Mammary epithelial cell (primary cell): Measurements from ENCODE around the gene OR13A1.

Source experiments
- EZH2 ChIP-seq: IDR thresholded peaks from 2 replicates; pipeline ENCODE4 v1.6.1; 2012; ENCODE audit warnings: low read length, inconsistent platforms, borderline replicate concordance
- TF ChIP-seq, protein P1 (sequence below), 2 donors: IDR thresholded peaks in 1 of 2; conservative IDR thresholded peaks in 1 of 2; 2 replicates each; pipeline ENCODE4 v1.5.1; 2011 to 2012; ENCODE audit warnings: inconsistent platforms in 2 of 2, low read length in 2 of 2, mild to moderate bottlenecking in 2 of 2, control low read depth in 1 of 2, low read depth in 1 of 2; ENCODE audit not compliant: insufficient read depth in 1 of 2; ENCODE audit errors: extremely low read depth in 1 of 2

DNA sequence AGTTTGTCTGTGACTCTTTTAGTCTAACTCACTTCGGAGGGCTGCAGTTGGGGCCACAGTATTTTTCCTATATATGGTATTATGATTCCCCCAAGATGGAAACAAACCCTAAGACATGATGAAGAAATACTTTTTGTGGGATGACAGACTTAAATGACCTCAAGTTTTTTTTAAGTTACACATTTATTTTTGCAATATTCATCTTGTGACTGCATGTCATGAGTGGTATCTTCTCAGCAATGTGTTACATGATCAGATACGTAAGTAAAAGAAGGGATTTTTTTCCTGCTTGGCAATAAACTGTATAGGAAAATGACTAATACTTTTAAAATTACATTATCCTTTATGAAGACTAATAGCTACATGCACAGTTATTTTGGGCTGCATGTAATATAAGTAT, 57.8 kb downstream of the OR13A1 start:
- TF ChIP-seq, protein P1, sequence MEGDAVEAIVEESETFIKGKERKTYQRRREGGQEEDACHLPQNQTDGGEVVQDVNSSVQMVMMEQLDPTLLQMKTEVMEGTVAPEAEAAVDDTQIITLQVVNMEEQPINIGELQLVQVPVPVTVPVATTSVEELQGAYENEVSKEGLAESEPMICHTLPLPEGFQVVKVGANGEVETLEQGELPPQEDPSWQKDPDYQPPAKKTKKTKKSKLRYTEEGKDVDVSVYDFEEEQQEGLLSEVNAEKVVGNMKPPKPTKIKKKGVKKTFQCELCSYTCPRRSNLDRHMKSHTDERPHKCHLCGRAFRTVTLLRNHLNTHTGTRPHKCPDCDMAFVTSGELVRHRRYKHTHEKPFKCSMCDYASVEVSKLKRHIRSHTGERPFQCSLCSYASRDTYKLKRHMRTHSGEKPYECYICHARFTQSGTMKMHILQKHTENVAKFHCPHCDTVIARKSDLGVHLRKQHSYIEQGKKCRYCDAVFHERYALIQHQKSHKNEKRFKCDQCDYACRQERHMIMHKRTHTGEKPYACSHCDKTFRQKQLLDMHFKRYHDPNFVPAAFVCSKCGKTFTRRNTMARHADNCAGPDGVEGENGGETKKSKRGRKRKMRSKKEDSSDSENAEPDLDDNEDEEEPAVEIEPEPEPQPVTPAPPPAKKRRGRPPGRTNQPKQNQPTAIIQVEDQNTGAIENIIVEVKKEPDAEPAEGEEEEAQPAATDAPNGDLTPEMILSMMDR (conservative IDR thresholded peaks at IDR 0.05 in 1 of 2, IDR thresholded peaks at IDR 0.05 in 1 of 2; ENCODE audit: extremely low read depth in 1 of 2, insufficient read depth in 1 of 2, low read depth in 1 of 2, low read length in 2 of 2), result no peak
- TF ChIP-seq EZH2, result no peak
